Motor neuron (in vitro differentiated cells): ENCODE data around the gene CCDC188. TPM values are rescaled to one million over a fixed set of nuclear protein-coding genes. Genes with fewer than 3 reads are reported as not detected.
"Not testable (repeated sequence)": the region's sequence is repeated elsewhere in the genome, so short reads cannot be mapped to it uniquely, and the experiment has no call there.

Experiments
- ATAC-seq, 8 experiments: fragments of 200-7000 bp; cut with Tn5 transposase; replicated peaks in 6 of 8; 2 replicates each; pipeline ENCODE4 v1.8.0; 2021; ENCODE audit warnings: mild to moderate bottlenecking in 8 of 8, moderate library complexity in 8 of 8
- H3K27ac ChIP-seq, 2 donors: fragments of 250-450 bp; sonication (Bioruptor Pico); 2 replicates each; pipeline ENCODE4 v1.9.0; 2021; ENCODE audit warnings: antibody characterized with exemption in 2 of 2, mild to moderate bottlenecking in 2 of 2, moderate library complexity in 1 of 2
- H3K4me1 ChIP-seq, 2 donors: fragments of 250-450 bp; sonication (Bioruptor Pico); replicated peaks in 1 of 2; 2 replicates each; pipeline ENCODE4 v1.6.1; 2021; ENCODE audit warnings: antibody characterized with exemption in 2 of 2, mild to moderate bottlenecking in 2 of 2, moderate library complexity in 1 of 2
- H3K4me3 ChIP-seq, 5 donors: fragments of 250-450 bp; sonication (Bioruptor Pico); 2 replicates each; pipeline ENCODE4 v1.9.0; 2021; ENCODE audit warnings: antibody characterized with exemption in 5 of 5, mild to moderate bottlenecking in 5 of 5, moderate library complexity in 4 of 5
- WGBS, 10 experiments: fragments of 450-650 bp; shearing (Covaris generic); methylation state at CpG; one replicate each; pipeline ENCODE4 v1.0.0; 2022; 5-methylcytosine and 5-hydroxymethylcytosine counted together
- in situ Hi-C, 9 experiments: fragments of 400-800 bp; cut with MboI; loops; one replicate each; pipeline ENCODE4 v1.15.0; 2021; ENCODE audit warnings: low sequenced_read_pairs in 9 of 9, low pct_unique_long_range_greater_than_20kb in 2 of 9; ENCODE audit not compliant: unreplicated experiment in 9 of 9
- total RNA-seq, 8 experiments: library from RNA; unstranded; fragments of 300-600 nt; gene quantifications; 2 replicates each; pipeline versions ENCODE4 v1.2.3 to v1.2.4, GENCODE V29; 2022

CCDC188 gene
- total RNA-seq, 8 experiments from 2014 or later, result 0.56 to 7.6 (median 1.2) TPM; not detected in 1

DNA sequence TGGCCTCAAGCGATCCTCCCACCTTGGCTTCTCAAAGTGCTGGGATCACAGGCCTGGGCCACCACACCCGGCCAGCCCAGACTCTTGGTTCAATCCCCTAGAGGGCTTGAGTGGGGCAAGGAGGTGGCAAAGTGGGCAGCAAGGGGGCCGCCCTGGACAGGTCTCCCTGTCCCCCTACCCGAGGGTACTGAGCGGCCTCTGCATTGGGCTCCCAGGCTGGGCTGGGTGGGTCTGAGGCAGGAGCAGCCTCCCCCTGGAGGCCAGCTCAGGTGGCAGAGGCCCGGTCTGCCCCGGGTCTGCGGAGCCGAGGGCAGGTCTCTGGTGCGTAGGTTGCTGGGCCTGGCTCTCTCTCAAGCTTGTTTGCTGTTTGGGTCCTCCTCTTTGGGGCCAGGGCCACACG is 22.4 kb upstream of the CCDC188 start:
- no peak overlapping the region for H3K4me3 ChIP-seq
- no peak overlapping the region for H3K27ac ChIP-seq
- ATAC-seq, result no peak
- H3K4me1 ChIP-seq, result peaks cover 32 to 33% of the 10 kb centered on the region in 2 donors
- in situ Hi-C loops, result loop anchor here in 5 of 9 experiments (25.0 kb wide), 3 partner anchors 89 to 289 kb away; partner anchors contain the start of gene RTN4R (in 2 of the 5)
- WGBS, 10 experiments, result 41 to 100% (median 81%) methylated on average over 1 to 4 of the region's 11 CpGs; no CpG with 5 or more reads in 6 of the 10 experiments

DNA sequence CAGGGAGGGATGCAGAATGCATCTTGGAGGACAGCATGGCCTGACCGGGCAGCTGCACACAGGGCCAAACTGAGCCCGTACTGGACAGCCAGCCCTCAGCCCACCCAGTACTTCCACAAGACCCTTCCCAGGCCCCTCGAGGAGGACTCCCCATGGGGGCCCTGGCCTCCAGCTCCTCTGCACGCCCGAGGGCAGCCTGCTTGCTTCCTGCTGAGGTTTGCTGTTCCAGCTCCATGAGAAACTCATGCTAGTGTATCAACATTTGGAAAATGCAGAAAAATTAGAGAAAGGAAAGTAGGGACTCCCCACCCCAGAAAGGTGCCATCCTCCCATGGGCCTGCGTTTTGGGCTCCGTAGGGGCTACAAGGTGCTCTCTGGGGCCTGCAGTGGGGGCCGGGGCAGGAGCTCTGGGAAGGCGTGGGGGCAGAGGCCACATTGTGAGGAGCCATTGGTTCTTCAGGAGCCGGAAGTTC is 21.3 kb upstream of the CCDC188 start:
- in situ Hi-C loops, result loop anchor here in 5 of 9 experiments (25.0 kb wide), 3 partner anchors 90 to 290 kb away; partner anchors contain the start of gene RTN4R (in 2 of the 5)
- ATAC-seq, result no peak
- H3K27ac ChIP-seq, result no peak overlapping the region
- no peak overlapping the region for H3K4me3 ChIP-seq
- peaks cover 22% of the 10 kb centered on the region in 2 donors for H3K4me1 ChIP-seq
- WGBS, 10 experiments, result 43 to 100% (median 81%) methylated on average over 1 to 3 of the region's 10 CpGs; no CpG with 5 or more reads in 7 of the 10 experiments

DNA sequence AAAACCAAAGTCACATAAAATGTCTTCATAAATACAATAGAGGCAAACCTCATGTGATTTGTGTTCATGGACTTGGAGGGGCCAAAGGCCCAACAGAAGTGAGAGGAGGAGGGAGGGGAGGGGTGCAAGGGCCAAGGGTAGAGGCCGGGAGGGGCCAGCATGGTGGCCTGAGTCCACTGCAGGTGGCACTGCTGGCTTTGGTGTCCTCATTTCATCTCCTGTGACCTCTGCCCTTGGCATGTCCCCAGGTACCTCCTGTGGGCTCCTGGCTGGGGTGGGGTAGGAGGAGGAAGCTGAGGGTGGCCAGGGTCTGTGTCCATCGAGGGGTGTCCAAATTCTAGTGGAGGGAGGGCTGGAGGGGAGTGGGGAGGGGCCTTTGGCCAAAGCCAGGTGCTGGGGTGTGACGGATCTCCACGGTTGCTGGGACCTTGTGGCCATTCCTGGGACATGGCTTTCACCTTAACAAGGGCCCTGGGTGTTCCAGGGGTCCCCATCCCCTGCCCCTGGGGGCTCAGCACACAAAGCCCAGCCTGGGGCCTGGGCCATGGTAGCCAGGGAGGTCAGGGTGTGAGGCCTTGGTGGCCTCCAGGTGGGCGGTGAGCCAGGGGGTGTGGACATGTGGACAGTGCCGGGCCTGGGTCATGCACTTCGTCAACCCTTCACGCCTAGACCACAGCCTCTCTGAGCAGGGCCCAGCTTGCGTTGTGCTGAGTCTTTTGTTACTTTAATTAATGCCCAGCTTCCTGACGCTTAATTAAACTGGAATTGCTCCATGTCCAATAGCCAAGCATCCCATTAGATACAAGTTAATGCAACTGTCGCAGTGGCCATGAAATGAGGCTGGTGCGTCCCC is 20.7 kb upstream of the CCDC188 start:
- H3K27ac ChIP-seq, result peak overlapping the region in 1 of 2 donors; percentile 38
- H3K4me3 ChIP-seq, result no peak overlapping the region
- in situ Hi-C loops, result loop anchor here in 5 of 9 experiments (25.0 kb wide), 3 partner anchors 91 to 291 kb away; partner anchors contain the start of gene RTN4R (in 2 of the 5)
- 42 to 100% (median 68%) methylated on average over 1 to 6 of the region's 12 CpGs; no CpG with 5 or more reads in 6 of the 10 experiments for WGBS, 10 experiments
- ATAC-seq, result no peak
- peaks cover 15% of the 10 kb centered on the region in 2 donors for H3K4me1 ChIP-seq

DNA sequence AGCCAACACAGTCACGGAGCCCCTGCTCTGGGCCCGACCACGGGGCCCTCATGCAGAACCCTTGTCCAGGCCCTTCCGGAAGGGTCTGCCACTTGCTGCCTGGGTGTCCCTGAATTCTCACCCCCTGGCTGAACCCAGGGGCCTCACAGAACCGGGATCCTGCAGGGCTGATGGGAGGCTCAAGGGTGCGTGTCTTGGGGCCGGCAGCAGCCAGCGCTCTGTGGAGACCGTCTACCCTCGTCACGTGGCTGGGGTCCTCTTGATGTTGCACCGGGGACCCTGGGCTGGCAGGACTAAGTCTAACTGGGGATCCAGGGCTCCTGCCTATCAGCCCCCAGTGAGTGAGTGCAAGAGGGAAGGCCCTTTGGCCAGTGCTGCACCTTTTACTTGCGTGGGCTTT is 19.3 kb upstream of the CCDC188 start:
- H3K27ac ChIP-seq, result no peak overlapping the region
- in situ Hi-C loops, result loop anchor here in 5 of 9 experiments (25.0 kb wide), 3 partner anchors 92 to 292 kb away; partner anchors contain the start of gene RTN4R (in 2 of the 5)
- no peak for ATAC-seq
- H3K4me1 ChIP-seq, result peaks cover 8 to 13% of the 10 kb centered on the region in 2 donors
- 20 to 100% (median 77%) methylated on average over 1 to 4 of the region's 13 CpGs; no CpG with 5 or more reads in 6 of the 10 experiments for WGBS, 10 experiments
- no peak overlapping the region for H3K4me3 ChIP-seq

DNA sequence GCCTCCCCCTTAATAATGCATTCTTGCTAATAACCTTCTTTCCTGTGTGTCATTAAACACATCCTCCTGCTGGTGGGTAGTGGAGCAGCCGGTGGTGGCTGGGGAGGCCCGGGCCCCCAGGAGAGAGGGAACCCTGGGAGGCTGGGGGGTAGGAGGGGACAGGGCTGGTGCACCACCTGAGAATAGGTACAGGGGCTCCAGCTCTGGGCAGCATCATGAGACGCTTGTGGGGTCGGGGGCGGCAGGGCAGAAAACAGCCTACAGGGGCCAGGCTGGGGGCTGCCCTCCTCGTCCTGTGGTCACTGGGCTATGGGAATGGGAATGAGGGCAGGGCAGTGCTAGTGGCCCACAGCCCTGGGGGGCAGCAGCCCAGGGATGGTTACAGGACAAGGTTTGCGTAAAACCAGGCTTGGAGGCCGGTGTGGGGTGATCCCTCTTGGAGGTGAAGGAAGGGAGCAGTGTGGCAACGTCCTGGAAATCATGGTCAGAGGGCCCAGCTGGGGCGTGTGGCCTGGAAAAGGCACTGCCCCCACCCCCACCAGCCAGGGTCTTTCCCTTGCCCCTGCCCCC is 18.5 kb upstream of the CCDC188 start:
- H3K27ac ChIP-seq, result no peak overlapping the region
- H3K4me3 ChIP-seq, result no peak overlapping the region
- no peak for ATAC-seq
- 100% methylated on average over 2 of the region's 10 CpGs; no CpG with 5 or more reads in 9 of the 10 experiments for WGBS, 10 experiments
- H3K4me1 ChIP-seq, result peaks cover 8 to 10% of the 10 kb centered on the region in 2 donors
- in situ Hi-C loops, result loop anchor here in 5 of 9 experiments (25.0 kb wide), 3 partner anchors 93 to 293 kb away; partner anchors contain the start of gene RTN4R (in 2 of the 5)

DNA sequence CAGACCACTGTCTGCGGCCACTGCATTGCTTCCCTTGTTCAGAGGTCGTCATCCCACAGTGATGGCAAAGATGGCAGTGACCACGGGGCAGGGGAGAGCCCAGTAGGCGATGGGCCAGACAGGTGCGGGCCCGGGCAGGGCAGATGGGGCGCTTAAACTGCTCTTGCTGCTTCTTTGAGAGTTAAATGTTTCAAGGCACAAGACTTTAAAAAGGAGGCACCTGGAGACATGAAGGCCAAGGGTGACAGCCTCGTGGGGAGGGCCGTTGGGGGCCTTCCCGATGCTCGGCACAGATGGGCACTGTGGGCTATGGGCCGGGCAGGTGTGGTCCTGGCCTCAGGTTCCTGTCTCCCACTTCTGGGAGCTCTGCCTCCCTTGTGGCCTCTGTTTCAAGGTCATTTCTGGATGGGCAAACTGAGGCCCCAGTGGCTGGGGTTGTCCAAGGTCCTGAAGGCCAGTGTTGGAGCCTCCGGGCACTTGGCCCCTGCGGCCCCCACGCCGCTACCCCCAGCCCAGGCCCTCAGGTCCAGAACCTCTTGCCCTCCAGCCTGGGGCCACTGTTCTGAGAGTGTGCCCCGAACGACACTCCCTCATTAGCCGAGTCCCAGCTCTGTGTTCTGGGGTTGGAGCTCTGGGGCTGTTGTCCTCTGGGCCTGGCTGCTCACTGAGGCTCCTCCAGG is 16.9 kb upstream of the CCDC188 start:
- in situ Hi-C loops, result loop anchor here in 5 of 9 experiments (25.0 kb wide), 3 partner anchors 95 to 295 kb away; partner anchors contain the start of gene RTN4R (in 2 of the 5)
- WGBS, 10 experiments, result 61 to 100% (median 70%) methylated on average over 2 to 8 of the region's 19 CpGs; no CpG with 5 or more reads in 5 of the 10 experiments
- H3K27ac ChIP-seq, result no peak overlapping the region
- no peak overlapping the region for H3K4me3 ChIP-seq
- ATAC-seq, result no peak
- peaks cover 3 to 8% of the 10 kb centered on the region in 2 donors for H3K4me1 ChIP-seq

DNA sequence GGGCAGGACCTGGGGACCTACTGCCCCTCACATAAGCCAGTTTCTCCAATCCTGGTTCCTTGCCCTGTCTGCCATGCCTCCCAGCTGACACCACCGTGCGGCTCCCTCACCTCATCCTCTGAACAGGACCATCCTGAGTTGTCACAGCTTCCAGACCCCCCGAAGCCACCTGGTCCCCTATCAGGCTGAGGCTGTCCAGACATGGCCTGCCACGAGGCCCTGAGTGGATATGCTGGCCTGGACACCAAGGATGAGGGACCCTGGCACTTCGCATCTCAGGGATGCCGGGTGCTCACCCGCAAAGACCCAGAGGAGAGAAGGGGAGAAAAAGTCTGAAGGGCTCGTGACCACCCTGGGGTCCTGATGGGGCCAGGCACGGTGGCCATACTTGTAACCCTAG is 15.8 kb upstream of the CCDC188 start:
- Histone ChIP-seq H3K4me1 (peaks cover 2% of the 10 kb centered on the region in 2 donors), H3K4me3 (no peak overlapping the region), H3K27ac (peak overlapping the region in 1 of 2 donors; percentile 41)
- 0 to 100% (median 75%) methylated on average over 1 to 4 of the region's 9 CpGs; no CpG with 5 or more reads in 5 of the 10 experiments for WGBS, 10 experiments
- in situ Hi-C loops, result loop anchor here in 5 of 9 experiments (25.0 kb wide), 3 partner anchors 96 to 296 kb away; partner anchors contain the start of gene RTN4R (in 2 of the 5)
- ATAC-seq, result no peak

DNA sequence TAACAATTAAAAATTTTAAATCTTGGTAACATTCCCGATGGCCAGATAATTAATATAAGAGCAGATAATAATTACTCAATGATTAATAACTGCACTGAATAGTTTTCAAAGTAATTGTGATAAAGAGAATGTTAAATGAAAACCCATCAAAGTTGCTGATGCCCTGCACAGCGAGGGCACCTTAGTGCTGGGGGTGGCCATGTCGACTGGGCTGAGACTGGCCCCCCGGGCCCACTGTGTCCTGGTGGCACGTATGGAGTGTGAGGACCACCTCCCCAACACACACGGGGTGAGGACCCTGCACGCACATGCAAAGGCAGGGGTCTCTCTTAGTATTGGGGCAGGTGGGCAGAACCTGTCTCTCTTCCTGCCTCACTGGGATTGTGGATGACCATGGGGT is 15.1 kb upstream of the CCDC188 start:
- in situ Hi-C loops, result loop anchor here in 5 of 9 experiments (25.0 kb wide), 3 partner anchors 96 to 296 kb away; partner anchors contain the start of gene RTN4R (in 2 of the 5)
- no peak overlapping the region for H3K4me3 ChIP-seq
- no peaks in the 10 kb centered on the region for H3K4me1 ChIP-seq
- H3K27ac ChIP-seq, result no peak overlapping the region
- 18 to 83% (median 40%) methylated on average over 1 to 6 of the region's 7 CpGs; no CpG with 5 or more reads in 5 of the 10 experiments for WGBS, 10 experiments
- ATAC-seq, result no peak

DNA sequence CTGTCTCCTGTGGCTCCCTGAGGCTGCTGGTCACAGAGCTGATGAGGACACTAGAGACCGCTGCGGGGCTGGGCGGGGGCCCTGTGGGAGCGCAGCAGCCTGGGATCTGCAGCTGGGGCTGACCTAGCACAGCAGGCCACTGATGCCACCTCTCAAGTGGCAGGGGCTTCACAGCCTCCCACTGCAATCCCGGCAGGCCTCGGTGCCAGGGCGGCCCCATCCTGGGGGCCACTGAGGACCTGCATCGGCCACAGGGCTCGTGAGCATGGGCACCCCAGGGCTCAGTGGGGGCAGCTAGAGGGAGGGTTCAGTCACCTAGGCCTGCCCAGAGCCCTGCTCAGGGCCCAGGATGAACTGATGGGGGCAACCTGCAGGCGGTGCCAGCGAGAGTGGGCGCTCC is 14.6 kb upstream of the CCDC188 start:
- in situ Hi-C loops, result loop anchor here in 5 of 9 experiments (25.0 kb wide), 3 partner anchors 97 to 297 kb away; partner anchors contain the start of gene RTN4R (in 2 of the 5)
- no peaks in the 10 kb centered on the region for H3K4me1 ChIP-seq
- H3K4me3 ChIP-seq, result no peak overlapping the region
- H3K27ac ChIP-seq, result no peak overlapping the region
- WGBS, 10 experiments, result 80 to 100% (median 81%) methylated on average over 1 to 3 of the region's 12 CpGs; no CpG with 5 or more reads in 7 of the 10 experiments
- no peak for ATAC-seq

DNA sequence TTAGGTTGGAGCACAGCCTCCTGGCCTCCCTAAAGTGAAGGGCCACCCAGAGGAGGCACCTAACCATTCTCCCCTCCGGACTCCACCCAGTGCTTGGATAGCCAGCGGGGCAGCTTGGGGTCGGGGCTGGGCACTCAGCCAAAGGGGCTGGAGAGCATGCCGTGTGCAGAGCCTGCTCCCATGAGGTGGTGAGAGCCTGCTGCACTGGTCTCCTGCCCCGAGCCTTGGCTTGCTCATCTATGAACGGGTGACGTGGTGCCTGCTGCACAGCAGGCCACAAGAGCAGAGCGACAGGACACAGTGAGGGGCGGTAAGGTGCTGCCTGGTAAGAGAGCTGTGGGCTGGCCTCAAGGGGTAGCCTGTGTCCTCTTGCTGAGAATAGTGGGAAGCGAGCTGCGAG is 14.0 kb upstream of the CCDC188 start:
- in situ Hi-C loops, result loop anchor here in 5 of 9 experiments (25.0 kb wide), 3 partner anchors 97 to 297 kb away; partner anchors contain the start of gene RTN4R (in 2 of the 5)
- WGBS, 10 experiments, result 57% methylated on average over 5 of the region's 11 CpGs; no CpG with 5 or more reads in 9 of the 10 experiments
- Histone ChIP-seq H3K27ac (no peak overlapping the region), H3K4me1 (no peaks in the 10 kb centered on the region), H3K4me3 (no peak overlapping the region)
- peak in 4 of 8 experiments; percentile 10 to 36 (median 20) for ATAC-seq

DNA sequence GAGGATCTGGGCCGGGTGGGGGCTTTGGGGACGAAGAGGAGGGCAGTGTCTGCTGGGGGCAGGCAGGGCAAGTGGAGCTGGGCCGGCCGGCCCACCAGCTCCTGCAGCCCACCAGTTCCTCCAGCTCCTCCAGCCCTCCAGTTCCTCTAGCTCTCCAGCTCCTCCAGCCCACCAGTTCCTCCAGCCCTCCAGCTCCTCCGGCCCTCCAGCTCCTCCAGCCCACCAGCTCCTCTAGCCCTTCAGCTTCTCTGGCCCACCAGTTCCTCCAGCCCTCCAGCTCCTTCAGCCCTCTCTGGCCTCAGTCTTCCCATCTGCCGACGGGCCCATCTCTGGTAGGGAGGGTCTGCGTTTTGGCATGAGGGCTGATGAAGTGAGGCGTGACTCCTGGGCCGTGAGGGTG is 9.2 kb upstream of the CCDC188 start:
- WGBS, 10 experiments, result 88 to 100% methylated on average over 1 to 3 of the region's 10 CpGs; no CpG with 5 or more reads in 8 of the 10 experiments
- H3K4me1 ChIP-seq, result peaks cover 21 to 26% of the 10 kb centered on the region in 2 donors
- no peak for ATAC-seq
- no peak overlapping the region for H3K27ac ChIP-seq
- no peak overlapping the region for H3K4me3 ChIP-seq
- in situ Hi-C loops, result loop anchor here in 5 of 9 experiments (25.0 kb wide), 3 partner anchors 102 to 302 kb away; partner anchors contain the start of gene RTN4R (in 2 of the 5)

DNA sequence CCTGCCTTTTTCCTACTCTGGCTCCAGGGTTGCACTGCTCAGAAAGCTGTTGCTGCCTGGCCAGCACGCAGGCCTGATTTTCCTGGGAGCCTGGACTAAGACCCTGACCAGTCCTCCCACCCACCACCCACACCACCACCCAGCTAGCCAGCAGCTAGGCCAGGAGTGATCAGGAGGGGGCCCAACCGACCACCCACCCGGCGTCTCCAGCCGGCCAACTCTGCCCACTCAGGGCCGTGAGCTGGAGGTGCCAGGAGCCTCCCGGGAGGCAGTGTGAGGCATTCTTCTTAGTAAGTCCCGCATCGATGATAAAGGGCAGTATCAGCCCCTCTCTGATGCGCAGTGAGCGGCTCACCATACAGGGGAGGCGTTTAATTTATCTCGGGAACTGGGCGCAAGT is 8.7 kb upstream of the CCDC188 start:
- 100% methylated on average over 1 of the region's 14 CpGs; no CpG with 5 or more reads in 9 of the 10 experiments for WGBS, 10 experiments
- H3K4me3 ChIP-seq, H3K27ac ChIP-seq, ATAC-seq: not testable (repeated sequence)
- peaks cover 26 to 31% of the 10 kb centered on the region in 2 donors for H3K4me1 ChIP-seq
- in situ Hi-C loops, result loop anchor here (5.0 to 25.0 kb wide), 7 partner anchors 103 to 303 kb away; partner anchors contain the start of gene RTN4R (in 2 of the 9)
